Coronary artery (tissue), 2 donors: ENCODE measurements around the gene LEPR.

Experiments
- DNase-seq: peaks from one replicate; pipeline ENCODE4 v3.0.0-alpha.2; 2017; ENCODE audit warnings: low spot score
- H3K27ac ChIP-seq, 2 donors: fragments of 200-600 bp; sonication (generic); one replicate each; pipeline ENCODE4 v1.5.1; 2016 to 2019
- H3K4me3 ChIP-seq: fragments of 200-600 bp; sonication (generic); 2 replicates; pipeline ENCODE4 v1.5.1; 2016; ENCODE audit warnings: mild to moderate bottlenecking, moderate library complexity
- CTCF ChIP-seq: fragments of 200-600 bp; sonication (generic); IDR thresholded peaks from one replicate; pipeline ENCODE4 v1.5.1; 2019; ENCODE audit warnings: antibody characterized with exemption

The LEPR gene

DNA sequence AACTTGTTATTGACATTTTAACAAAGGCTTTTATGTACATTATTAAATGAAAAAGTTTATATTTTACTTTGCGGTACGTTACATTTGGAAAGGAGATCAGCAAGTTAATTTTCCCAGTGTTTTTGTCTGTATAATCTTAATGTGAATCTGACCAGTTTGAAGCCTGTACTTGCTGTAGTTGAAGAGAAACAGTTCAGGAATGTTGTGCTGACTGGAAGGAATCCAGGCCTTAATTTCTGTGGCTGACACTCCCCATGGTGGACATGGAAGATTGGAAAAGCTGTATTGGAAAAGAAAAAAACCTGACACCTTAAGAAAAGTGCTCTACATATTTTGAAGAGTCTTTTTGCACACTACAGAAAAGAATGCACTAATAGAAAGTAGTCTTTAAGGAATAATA is 15.5 kb downstream of the LEPR start:
- DNase-seq, result no peak
- TF ChIP-seq CTCF, result no peak
- Histone ChIP-seq H3K4me3 (no peak overlapping the region), H3K27ac (no peak overlapping the region)

GRCh38 chr1:65437616-65438015 is 17.1 kb downstream of the LEPR start:
- Histone ChIP-seq H3K4me3 (no peak overlapping the region), H3K27ac (no peak overlapping the region)
- TF ChIP-seq CTCF, result no peak
- no peak for DNase-seq

- H3K27ac ChIP-seq, result no peak overlapping the region
- no peak for DNase-seq
- TF ChIP-seq CTCF, result no peak
- H3K4me3 ChIP-seq, result no peak overlapping the region
These were observed 19.9 kb downstream of the LEPR start for GRCh38 chr1:65440322-65440900.

DNA sequence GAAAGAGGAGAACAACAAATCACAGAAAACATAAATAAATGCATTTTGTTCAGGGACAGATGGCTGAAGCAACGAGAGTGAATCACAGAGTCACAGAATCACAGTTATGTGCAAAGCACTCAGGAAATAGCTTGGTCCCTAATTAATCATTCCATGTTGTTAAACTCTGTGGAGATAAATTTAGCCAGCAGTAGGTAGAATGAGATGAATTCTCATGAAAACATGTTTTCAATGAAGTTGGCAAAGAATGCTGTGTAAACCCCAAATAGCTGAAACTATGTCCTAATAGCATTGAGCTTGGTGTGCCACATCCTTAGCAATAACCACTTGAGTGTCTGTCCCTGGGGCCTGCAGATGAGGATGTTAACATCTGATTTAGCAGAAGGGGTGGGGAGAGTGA is 20.4 kb downstream of the LEPR start:
- DNase-seq, result no peak
- Histone ChIP-seq H3K4me3 (no peak overlapping the region), H3K27ac (no peak overlapping the region)
- TF ChIP-seq CTCF, result no peak

DNA sequence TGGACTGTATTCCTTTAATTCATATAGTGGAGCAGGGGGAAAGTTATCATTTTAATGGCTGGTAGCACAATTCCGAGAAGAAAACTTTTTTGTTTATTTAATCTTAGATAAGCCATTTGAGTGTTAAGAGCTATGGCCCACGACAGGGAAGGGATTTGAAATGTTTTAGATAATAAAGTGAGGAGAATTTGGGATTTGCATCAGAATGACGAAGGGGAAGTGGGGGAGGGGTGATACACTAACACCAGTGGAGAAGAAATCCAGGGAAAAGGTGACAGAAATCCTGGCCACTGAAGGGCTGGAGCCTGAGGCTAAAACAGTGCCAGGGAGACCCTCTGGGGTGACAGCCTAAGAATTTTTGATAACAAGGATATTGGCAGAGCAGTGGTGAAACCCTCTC is 21.0 kb downstream of the LEPR start:
- TF ChIP-seq CTCF, result no peak
- no peak for DNase-seq
- no peak overlapping the region for H3K27ac ChIP-seq

DNA sequence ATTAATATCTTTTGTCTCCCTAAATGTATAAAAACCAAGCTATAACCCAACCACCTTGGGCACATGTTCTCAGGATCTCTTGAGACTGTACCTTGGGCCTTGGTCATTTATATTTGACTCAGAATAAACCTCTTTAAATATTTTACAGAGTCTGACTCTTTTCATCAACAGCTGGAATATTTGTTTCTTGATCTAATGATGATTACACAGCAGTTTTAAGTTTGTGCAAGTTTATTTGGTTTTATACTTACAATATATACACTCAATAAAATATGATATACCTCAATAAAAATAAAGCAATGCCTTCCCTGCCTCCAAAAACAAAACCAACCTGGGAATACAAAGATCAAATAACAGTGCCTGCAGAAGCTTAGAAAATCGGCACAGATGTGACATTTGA is 22.0 kb downstream of the LEPR start:
- no peak for DNase-seq
- no peak for TF ChIP-seq CTCF
- no peak overlapping the region for H3K4me3 ChIP-seq
- no peak overlapping the region for H3K27ac ChIP-seq

More for the DNA sequence above, 21.0 kb downstream of the LEPR start:
- no peak overlapping the region for H3K4me3 ChIP-seq

GRCh38 chr1:65443647-65444046 is 23.2 kb downstream of the LEPR start:
- TF ChIP-seq CTCF, result no peak
- no peak for DNase-seq
- Histone ChIP-seq H3K27ac (no peak overlapping the region), H3K4me3 (no peak overlapping the region)
